HG03097 (cell line): ENCODE measurements around the gene DNMBP.
"Not testable (repeated sequence)": the region's sequence is repeated elsewhere in the genome, so short reads cannot be mapped to it uniquely, and the experiment has no call there.

ENCODE experiments used
- ATAC-seq: cut with Tn5 transposase; IDR thresholded peaks from one replicate; pipeline ENCODE4 v1.9.1; 2021; ENCODE audit not compliant: unreplicated experiment, low FRiP score

DNMBP gene

GRCh38 chr10:99963467-99964165 lies 46.1 kb downstream of the DNMBP start:
- not testable (repeated sequence) for ATAC-seq

DNA sequence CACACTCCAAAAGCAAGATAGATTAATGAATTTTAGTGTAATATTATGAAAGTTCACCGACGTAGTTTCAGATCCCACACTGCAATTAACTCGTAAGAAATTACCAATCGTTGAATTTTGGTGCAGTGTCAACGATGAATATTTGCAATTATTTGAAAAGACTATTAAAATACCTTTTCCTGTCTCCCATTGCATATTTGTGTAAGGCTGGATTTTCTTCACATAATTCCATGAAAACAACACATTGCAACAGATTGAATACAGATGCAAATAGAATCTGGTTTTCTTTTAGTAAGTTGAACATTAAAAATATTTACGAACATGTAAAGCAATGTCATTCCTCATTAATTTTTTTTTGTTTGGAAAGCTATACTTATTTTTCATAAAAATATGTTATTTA lies 50.9 kb downstream of the DNMBP start:
- no peak for ATAC-seq

DNA sequence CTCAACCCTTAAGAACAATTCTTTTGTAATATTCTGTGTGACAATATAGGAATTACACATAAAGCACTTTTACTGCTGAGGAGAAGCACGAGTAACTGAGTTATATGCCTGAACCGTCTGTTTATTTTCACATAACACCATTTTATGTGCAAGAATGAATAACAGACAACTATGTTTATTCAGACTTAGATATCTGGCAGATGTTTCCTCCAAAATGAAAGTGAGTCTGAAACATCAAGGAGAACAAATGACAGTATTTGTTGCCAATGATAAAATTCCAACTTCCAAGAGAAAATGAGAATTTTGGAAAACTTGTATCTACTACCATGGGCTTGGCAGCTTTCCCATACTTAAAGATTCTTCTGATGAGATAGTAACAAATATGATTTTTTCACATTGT lies 51.4 kb downstream of the DNMBP start:
- ATAC-seq, result no peak

DNA sequence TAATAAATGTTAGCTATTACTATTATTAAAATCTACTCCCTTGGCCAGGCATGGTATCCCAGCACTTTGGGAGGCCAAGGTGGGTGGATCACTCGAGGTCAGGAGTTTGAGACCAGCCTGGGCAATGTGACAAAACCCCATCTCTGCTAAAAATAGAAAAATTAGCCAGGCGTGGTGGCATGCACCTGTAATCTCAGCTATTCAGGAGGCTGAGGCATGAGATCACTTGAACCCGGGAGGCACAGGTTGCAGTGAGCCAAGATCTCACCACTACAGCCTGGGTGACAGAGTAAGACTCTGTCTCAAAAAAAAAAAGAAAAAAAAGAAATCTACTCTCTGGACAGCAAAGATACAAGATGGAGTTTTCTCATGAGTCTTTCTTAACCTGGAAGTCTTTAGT lies 56.2 kb downstream of the DNMBP start:
- not testable (repeated sequence) for ATAC-seq

GRCh38 chr10:99952799-99953198 lies 56.9 kb downstream of the DNMBP start:
- ATAC-seq, result no peak

DNA sequence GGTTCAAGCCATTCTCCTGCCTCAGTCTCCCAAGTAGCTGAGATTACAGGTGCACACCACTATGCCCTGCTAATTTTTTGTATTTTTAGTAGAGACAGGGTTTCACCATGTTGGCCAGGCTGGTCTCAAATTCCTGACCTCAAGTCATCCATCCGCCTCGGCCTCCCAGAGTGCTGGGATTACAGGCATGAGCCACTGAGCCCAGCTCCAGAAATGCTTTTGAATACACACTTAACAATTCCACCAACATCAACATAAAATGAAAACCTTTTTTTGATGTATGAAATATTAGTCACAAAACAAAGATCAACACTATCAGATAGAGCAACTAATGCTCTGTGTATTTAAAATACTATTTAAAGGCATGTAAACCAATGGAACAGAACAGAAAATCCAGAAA lies 63.7 kb downstream of the DNMBP start:
- ATAC-seq, result not testable (repeated sequence)

GRCh38 chr10:99945263-99945662 lies 64.5 kb downstream of the DNMBP start:
- ATAC-seq, result no peak

DNA sequence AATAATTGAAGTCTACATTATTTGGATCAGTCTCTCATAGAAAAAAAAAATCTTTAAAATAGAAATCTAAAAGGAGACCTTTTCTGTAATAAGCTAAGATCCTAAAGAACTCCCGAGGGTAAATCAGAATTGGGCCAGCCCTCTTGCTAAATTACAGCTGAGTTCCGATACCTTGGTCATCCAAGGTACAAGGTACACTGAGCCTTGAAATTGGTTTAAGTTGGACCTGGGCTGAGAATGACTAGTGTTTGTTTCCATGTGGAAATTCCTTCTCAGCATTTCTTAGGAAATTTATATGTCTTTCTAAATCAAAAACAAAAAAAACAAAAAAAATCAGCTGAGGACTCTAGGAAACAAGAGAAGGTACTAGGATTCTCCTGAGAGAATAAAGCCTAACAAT lies 64.9 kb downstream of the DNMBP start:
- no peak for ATAC-seq

DNA sequence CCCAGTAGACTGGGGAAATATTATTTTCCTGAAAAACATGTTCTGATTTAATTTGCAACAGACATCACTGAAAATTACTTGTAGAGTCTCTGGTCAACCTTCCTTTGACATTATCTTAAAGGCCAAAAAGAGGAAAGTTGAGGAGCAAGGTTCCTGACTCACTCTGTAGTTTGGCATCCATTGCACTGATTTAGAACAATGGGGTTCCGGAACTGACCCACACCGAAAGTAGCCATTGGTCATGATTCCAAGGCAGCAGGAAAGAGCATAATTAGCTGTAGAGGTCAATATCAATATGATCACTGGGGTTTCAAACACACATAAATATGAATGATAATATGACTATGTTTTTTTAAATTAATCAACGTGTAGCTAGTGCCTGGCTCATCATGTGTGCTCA lies 65.8 kb downstream of the DNMBP start:
- no peak for ATAC-seq

GRCh38 chr10:99941942-99942820 lies 67.6 kb downstream of the DNMBP start:
- no peak for ATAC-seq

GRCh38 chr10:99938563-99938962 lies 71.2 kb downstream of the DNMBP start:
- no peak for ATAC-seq

DNA sequence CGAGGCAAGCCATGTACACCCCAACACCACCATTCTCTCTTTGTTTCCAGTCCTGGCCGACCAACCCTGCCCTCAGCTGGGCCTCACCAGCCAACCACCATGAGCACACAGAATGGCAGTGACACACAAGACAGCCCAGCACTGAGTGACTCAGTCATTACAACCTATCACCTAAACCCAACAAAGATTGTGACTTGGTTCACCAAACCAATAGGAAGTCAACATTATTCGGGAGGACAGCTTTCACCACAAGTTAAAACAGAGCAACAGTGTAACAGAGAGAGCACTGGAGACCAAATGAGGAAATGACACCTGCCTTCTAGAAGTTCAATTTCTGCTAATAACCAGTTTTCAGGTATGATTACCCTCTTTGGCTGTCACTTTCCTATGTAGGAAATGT lies 72.1 kb downstream of the DNMBP start:
- ATAC-seq, result no peak

GRCh38 chr10:99932203-99932957 lies 77.4 kb downstream of the DNMBP start:
- not testable (repeated sequence) for ATAC-seq

- ATAC-seq, result no peak
These were observed 78.8 kb downstream of the DNMBP start for GRCh38 chr10:99930731-99931550.

DNA sequence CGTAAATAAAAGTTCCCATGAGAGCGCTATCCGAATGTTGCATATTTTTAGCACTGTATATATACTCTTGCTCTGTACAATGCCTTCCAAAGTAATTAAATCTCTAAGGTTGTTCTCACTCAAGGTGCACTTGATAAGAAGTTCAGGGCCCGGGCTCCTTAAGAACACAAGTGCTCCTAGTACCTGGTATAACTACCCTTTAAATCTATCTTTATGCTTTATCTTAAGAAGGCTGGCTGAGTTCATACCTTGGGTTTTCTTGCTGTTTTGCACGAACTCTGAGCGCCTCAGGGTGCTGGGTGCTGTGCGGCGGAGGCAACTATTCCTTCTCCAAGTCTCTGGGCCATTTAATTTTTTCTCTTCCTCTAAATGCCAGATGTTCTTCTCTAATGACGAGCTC lies 80.4 kb downstream of the DNMBP start:
- ATAC-seq, result no peak

- no peak for ATAC-seq
These were observed 81.9 kb downstream of the DNMBP start for GRCh38 chr10:99927721-99928280.

GRCh38 chr10:99926925-99927720 lies 82.6 kb downstream of the DNMBP start:
- ATAC-seq, result no peak

GRCh38 chr10:99924451-99925255 lies 85.1 kb downstream of the DNMBP start:
- ATAC-seq, result no peak
